HG03103 (cell line): ENCODE data around the gene NARS2.

ENCODE experiments used
- ATAC-seq: cut with Tn5 transposase; IDR thresholded peaks from one replicate; pipeline ENCODE4 v1.9.1; 2021; ENCODE audit warnings: low read depth; ENCODE audit not compliant: unreplicated experiment

Gene NARS2

DNA sequence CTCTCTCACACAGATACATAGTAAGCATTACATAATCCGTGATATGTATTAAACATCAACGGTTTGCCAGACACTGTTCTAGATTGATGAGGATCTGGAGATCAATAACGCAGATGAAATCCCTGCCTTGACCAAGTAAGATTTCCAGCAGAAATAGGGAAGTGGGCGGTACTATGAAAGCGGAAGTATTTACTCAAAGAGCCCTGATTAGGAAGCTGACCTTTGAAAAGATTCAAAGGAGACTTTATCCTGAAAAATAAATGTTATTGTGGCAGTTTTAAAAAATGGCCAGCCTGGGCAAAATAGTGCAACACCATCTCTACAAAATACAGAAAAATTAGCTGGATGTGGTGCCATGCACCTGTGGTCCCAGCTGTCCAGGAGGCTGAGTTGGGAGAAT, 183.9 kb downstream of the NARS2 start:
- ATAC-seq: no peak

DNA sequence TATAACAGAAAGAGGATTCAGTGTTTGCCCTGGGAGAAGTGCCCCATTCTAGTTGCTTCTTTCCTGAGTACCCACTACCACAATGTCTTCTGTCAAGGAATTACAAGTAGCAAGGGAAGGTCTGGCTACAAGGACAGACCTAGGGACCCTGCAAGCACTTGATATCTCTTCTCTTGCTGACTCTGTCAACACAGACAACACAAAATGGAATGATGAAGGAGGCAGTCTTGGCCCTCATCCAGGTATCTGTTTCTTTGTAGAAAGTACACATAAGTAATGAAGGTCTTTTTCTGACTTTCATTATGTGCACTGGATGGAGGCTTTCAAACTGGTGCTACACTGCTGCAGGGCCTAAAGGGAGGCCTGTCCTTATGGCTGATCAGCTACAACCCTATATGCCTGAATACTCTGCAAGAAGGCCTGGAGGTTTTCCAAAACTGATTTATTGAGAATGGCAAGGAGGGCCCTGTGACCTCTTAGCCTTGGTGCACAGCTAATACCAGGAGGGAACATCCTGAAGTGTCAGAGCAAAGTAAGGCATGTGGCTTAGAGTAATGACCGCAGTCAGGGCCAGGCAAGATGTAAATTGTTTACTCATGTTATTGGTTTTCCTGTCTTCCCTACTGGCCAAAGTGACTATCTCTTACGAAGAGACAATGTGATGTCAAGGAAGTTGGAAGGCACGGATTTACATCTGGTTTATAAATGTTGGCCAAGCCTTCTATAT, 188.3 kb downstream of the NARS2 start:
- ATAC-seq: no peak
